Measurements from ENCODE around the gene CASP4.
A peak's percentile ranks its signal among the peaks of the same experiment; 100 is the strongest.
"Not testable (repeated sequence)": the region's sequence is repeated elsewhere in the genome, so short reads cannot be mapped to it uniquely, and the experiment has no call there.

Gene CASP4

DNA sequence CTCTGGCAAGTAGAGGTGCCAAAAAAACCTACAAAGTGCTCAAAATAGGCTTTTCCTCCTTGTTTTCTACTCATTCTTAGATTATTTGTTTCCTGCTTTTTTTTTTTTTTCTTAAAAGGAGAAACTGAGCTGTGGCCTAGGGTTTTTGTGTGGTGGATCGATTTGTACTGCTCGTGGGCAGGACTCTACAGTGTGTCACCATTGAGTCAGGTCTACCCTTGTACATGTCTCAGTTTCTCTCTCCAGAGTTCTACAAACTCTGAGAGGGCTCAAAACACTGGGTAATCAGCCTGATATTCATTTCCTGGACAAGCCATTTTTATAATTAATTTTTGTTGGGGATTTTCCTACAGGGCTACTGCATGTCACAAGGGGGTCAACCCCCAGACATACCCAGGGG lies 5.2 kb upstream of the CASP4 start:
- no peak for TF ChIP-seq CTCF (IDR thresholded peaks at IDR 0.05; ENCODE audit: extremely low read depth, missing control alignments)
- no peak for DNase-seq (ENCODE audit: low spot score)

- DNase-seq (ENCODE audit: low spot score), result not testable (repeated sequence)
Measured at GRCh38 chr11:104972924-104973323, 4.5 kb upstream of the CASP4 start.

- DNase-seq (ENCODE audit: low spot score), result no peak
- no peak for TF ChIP-seq CTCF (IDR thresholded peaks at IDR 0.05; ENCODE audit: extremely low read depth, missing control alignments)
Measured at GRCh38 chr11:104970756-104971155, 2.4 kb upstream of the CASP4 start.

GRCh38 chr11:104968856-104969776 lies 742 bp upstream of the CASP4 start:
- DNase-seq (ENCODE audit: low spot score), result peak; percentile 3
- no peak for TF ChIP-seq CTCF (IDR thresholded peaks at IDR 0.05; ENCODE audit: extremely low read depth, missing control alignments)

DNA sequence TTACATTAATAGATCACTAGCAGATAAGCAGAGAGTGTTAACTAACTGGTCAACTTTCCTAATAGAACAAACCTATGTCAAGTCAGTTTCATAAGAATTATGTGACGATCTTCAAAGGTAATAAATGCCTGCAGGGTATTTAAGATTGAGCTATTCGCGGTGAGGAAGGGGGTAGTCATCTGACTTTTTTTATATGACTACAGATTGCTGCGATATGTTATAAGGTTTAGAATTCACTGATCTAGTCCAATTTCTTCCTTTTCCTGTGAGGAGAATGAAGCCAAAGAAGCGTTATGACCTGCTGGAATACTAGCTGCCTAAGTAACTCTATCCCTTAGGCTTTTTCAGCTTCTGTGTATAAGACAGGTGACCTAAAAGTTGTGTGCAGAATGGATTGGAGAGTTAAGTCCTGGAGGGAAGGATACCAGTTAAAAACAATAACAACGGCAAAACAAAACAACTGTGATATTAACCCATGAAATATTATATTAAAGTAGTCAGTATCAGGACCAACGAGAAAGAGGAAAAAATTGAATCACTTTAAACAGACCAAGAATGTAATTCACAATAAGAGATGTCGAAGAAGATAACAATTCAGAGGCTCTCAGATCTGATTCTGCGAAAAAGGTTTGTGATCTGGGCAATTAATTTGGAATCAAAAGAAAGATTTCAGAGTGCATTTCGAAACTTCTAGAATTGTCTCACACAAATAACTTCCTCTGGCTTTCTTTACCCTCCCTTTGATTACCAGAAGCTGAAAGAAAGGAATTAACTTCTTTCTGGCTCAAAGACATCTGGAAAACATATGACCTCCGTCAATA lies 630 bp downstream of the CASP4 start:
- DNase-seq (ENCODE audit: low spot score), result no peak

GRCh38 chr11:104965735-104966134 lies 2.6 kb downstream of the CASP4 start:
- no peak for TF ChIP-seq CTCF (IDR thresholded peaks at IDR 0.05; ENCODE audit: extremely low read depth, missing control alignments)
- no peak for DNase-seq (ENCODE audit: low spot score)

More for the DNA sequence above, 630 bp downstream of the CASP4 start:
- TF ChIP-seq CTCF (IDR thresholded peaks at IDR 0.05; ENCODE audit: extremely low read depth, missing control alignments), result no peak

DNA sequence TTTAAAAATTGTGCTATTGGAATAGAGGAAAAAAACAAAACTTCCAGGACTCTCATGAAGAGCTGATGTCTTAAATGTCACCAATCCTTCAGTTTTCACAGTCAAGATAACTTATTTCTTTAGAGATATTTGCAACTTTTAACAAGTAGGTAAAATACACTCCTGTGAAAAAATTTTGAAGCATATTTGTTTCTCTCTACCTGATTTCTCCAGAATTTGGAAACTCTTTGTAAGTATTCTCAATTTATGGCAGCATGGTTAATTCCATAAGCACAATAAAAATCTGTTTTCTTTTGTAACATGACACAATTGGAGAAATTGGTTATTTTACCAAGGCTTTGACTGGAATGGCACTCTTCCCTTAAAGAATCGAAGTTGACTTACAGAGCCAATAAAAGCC lies 4.1 kb downstream of the CASP4 start:
- no peak for DNase-seq (ENCODE audit: low spot score)
- TF ChIP-seq CTCF (IDR thresholded peaks at IDR 0.05; ENCODE audit: extremely low read depth, missing control alignments), result no peak

Data from GM20000 (cell line).